ENCODE data around the gene PCNX1.

DNA sequence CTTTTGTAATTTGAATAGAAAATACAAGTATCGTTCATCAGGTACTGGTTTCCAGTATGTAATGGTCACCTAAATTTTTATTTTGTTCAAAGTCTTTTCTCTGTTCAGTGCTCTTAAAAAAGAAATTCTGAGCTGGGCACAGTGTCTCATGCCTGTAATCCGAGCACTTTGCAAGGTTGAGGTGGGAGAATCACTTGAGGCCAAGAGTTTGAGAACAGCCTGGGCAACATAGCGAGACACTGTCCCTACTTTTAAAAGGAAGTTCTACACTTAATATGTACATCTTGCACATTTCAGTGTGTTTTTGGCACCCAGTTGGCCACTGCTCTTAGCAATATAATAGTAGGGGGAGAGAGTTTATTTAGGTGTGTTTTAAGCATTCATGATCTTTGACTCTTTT is 27.9 kb downstream of the PCNX1 start:
- TF ChIP-seq CTCF (IDR thresholded peaks at IDR 0.05; ENCODE audit: low read depth, low read length, poor library complexity, severe bottlenecking) (no peak), EZH2phosphoT487 (IDR thresholded peaks at IDR 0.05; ENCODE audit: borderline replicate concordance, low read length) (no peak)

Measured in DOHH2 (cell line).